HUES64 (cell line): ENCODE results near the gene NOM1.
A peak's percentile ranks its signal among the peaks of the same experiment; 100 is the strongest.

Experiments
- H3K27ac ChIP-seq: 2 replicates; pipeline ENCODE4 v1.7.0; 2013; ENCODE audit warnings: low read depth, low read length, inconsistent platforms
- H3K27me3 ChIP-seq: 2 replicates; pipeline ENCODE4 v1.6.1; 2013; ENCODE audit warnings: mild to moderate bottlenecking, low read length; ENCODE audit not compliant: insufficient read depth
- H3K36me3 ChIP-seq: 2 replicates; pipeline ENCODE4 v1.6.1; 2013; ENCODE audit warnings: mild to moderate bottlenecking, low read length; ENCODE audit not compliant: insufficient read depth
- H3K4me1 ChIP-seq: 2 replicates; pipeline ENCODE4 v1.6.1; 2013; ENCODE audit warnings: mild to moderate bottlenecking, low read length, moderate library complexity; ENCODE audit not compliant: insufficient read depth
- H3K4me3 ChIP-seq: 2 replicates; pipeline ENCODE4 v1.5.1; 2013; ENCODE audit warnings: mild to moderate bottlenecking, low read length, moderate library complexity
- H3K9ac ChIP-seq: 2 replicates; pipeline ENCODE4 v1.6.1; 2013; ENCODE audit warnings: mild to moderate bottlenecking, low read depth, low read length
- H3K9me3 ChIP-seq: 2 replicates; pipeline ENCODE4 v1.6.1; 2013; ENCODE audit warnings: low read depth, low read length; ENCODE audit not compliant: insufficient read depth
- WGBS: fragments of 150-250, 120-280 bp; methylation state at CpG from one replicate; pipeline ENCODE4 v1.1.7; 2013; ENCODE audit warnings: missing lambda C conversion rate; 5-methylcytosine and 5-hydroxymethylcytosine counted together

NOM1 gene

DNA sequence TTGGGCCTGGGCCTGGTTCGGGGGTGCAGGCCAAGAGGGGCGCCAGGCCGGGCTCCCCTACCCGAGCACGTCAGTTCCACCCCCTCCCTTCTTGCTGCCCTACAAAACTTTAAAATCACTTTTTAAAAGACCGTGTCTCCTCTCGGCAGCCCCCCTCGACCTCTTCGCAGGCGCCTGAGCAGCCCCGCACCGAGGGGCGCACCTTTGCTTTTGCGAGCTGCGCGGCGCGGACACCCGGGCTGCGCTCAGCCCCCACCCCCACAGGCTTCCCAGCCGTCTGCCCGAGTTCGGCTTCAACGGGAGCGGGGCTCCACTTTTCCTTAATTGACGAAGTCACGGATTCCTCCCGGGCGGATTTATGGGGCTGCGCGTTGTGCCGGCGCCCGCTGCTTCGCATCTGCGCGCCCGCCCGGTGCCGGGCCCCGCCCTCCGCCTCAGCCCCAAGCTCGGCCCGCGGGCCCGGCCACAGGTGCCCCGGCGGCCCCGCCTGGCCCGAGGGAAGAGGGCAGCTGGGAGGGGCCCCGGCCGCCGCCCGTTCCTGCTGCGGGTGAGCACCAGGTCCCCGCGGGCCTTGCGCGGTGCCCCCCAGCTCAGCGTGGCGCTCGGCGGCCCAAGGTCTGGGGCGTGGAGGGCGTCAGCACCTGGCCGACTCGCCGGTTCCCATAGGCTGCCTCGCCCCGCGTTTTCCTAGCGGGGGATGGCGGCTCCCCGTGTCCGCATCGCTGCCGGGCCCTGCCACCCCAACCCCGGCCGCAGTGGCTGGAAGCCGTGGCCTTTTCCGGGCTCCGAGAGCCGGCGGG lies 71.8 kb downstream of the NOM1 start:
- Histone ChIP-seq H3K27me3 (peaks cover 100% of the 10 kb centered on the region), H3K4me1 (peaks cover 9% of the 10 kb centered on the region; the same call in 1 of the 2 replicates), H3K36me3 (no peaks in the 10 kb centered on the region), H3K9me3 (no peaks in the 10 kb centered on the region), H3K4me3 (peak overlapping the region; percentile 18; the same call in 1 of the 2 replicates), H3K27ac (no peak overlapping the region), H3K9ac (no peak overlapping the region)
- WGBS = 1% methylated on average over 84 of the region's 84 CpGs

DNA sequence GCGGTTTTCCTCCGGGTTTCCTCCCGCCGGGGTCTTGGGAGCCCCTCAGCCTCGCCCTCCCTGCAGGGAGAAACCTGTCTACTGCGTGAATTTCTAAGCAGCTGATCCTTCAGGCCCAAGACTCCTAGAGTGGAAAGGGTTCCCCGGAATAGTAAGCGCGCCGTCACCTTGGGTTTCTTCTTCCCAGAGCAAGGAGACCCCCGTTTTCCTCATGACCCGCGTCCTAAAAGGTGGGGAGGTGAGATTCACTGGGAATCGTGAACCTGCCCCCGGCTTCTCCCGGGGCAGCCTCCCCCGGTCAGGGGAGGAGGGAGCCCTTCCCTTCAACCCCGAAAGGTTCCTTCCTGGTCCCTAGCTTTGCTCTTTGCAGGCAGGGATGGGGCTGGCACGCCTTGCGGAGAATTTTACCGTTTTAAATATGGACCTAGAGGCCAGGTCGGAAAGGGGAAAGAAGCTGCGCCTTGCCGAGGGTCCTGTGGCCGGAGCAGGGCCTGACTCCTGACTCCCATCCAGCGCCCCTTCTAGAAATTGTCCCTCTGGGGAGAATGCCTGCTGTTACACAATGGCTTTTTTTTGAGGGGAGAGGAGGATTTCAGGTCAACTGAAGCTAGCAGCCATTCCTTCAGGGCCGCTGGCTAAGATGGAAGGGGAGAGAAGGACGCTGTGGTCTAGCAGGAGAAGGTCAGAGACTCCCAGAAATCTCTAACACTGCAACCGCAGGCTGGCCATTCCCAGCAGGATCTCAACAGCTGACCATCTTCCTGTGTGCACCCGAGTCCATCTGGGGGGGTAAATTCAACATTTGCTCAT lies 72.6 kb downstream of the NOM1 start:
- Histone ChIP-seq H3K36me3 (no peaks in the 10 kb centered on the region), H3K4me1 (0 out of 2 replicates have a peak, but pooled peaks cover 5% of the 10 kb centered on the region), H3K9me3 (no peaks in the 10 kb centered on the region), H3K27ac (no peak overlapping the region), H3K9ac (no peak overlapping the region), H3K4me3 (no peak overlapping the region), H3K27me3 (peaks cover 100% of the 10 kb centered on the region)
- 4% methylated on average over 30 of the region's 30 CpGs for WGBS
